ENCODE results near the gene IST1. TPM values are rescaled to one million over a fixed set of nuclear protein-coding genes. Genes with fewer than 3 reads are reported as not detected.
A peak's percentile ranks its signal among the peaks of the same experiment; 100 is the strongest.

Gene IST1
- total and polyA plus RNA-seq, 7 donors: 69.2 to 115 (median 85.4) TPM

GRCh38 chr16:71882505-71883167, 12.7 kb upstream of the IST1 start:
- 5 to 9% (median 6%) methylated on average over 9 of the region's 9 CpGs for WGBS, 3 donors
- no peaks in the 10 kb centered on the region for H3K27me3 ChIP-seq (ENCODE audit: insufficient read depth in 3 of 3, low read length in 2 of 3)
- H3K9me3 ChIP-seq: no peaks in the 10 kb centered on the region
- peak overlapping the region; percentile 88 for H3K27ac ChIP-seq
- H3K4me1 ChIP-seq: no peaks in the 10 kb centered on the region
- H3K4me3 ChIP-seq: peak overlapping the region; percentile 93
- peak; percentile 47 to 74 (median 62) for ATAC-seq
- no peak for DNase-seq
- intact Hi-C loops (cut with DNase I): loop anchor here (5.0 to 10.0 kb wide), 4 partner anchors 35 to 82 kb away; partner anchors contain the start of genes AP1G1 (in 1 of the 2) and ATXN1L (in 1 of the 2)
- peaks cover 0 to 38% of the 10 kb centered on the region in 2 donors for H3K36me3 ChIP-seq (ENCODE audit: insufficient read depth in 1 of 2, low read depth in 1 of 2)
- TF ChIP-seq, protein P1, sequence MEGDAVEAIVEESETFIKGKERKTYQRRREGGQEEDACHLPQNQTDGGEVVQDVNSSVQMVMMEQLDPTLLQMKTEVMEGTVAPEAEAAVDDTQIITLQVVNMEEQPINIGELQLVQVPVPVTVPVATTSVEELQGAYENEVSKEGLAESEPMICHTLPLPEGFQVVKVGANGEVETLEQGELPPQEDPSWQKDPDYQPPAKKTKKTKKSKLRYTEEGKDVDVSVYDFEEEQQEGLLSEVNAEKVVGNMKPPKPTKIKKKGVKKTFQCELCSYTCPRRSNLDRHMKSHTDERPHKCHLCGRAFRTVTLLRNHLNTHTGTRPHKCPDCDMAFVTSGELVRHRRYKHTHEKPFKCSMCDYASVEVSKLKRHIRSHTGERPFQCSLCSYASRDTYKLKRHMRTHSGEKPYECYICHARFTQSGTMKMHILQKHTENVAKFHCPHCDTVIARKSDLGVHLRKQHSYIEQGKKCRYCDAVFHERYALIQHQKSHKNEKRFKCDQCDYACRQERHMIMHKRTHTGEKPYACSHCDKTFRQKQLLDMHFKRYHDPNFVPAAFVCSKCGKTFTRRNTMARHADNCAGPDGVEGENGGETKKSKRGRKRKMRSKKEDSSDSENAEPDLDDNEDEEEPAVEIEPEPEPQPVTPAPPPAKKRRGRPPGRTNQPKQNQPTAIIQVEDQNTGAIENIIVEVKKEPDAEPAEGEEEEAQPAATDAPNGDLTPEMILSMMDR (IDR thresholded peaks at IDR 0.05): peak; percentile 89

DNA sequence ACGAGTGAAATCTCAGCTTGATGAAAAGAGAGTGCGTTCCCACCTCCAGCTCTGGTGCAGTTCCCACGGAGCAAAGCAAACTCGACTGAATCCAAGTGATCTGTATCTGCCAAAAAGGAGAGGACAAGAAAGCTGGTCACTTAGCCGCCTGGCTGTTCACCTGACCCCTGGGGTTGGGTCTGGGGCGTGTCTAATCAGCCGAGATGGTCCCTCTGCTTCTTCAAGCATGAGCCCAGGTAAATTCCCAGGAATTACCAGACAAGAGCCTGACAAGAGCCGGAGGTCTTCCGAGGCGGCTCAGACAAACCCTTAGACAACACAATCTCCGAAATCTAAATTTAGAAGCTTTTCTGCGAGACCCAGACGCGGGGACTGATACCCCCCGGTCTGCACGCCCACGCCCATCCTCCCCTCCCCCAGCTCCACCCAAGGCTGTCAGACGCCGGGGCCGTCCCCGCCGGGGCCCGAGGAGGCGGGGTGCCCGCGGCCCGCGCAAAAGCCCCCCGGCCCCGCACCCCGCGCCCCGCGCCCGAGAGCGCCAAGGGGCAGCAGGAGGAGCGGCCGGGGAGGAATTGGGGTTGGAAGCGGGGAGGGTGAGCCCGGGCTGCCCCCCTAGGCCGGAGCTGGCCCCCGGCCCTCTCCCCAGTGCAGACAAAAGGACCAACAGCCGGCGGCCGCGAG, 12.0 kb upstream of the IST1 start:
- Histone ChIP-seq H3K36me3 (ENCODE audit: insufficient read depth in 1 of 2, low read depth in 1 of 2) (peaks cover 0 to 33% of the 10 kb centered on the region in 2 donors), H3K4me3 (peak overlapping the region; percentile 93), H3K27me3 (ENCODE audit: insufficient read depth in 3 of 3, low read length in 2 of 3) (no peaks in the 10 kb centered on the region), H3K4me1 (no peaks in the 10 kb centered on the region), H3K27ac (peak overlapping the region; percentile 88), H3K9me3 (no peaks in the 10 kb centered on the region)
- peak; percentile 25 to 54 (median 44) for ATAC-seq
- intact Hi-C loops (cut with DNase I): loop anchor here (5.0 to 10.0 kb wide), 4 partner anchors 36 to 81 kb away; partner anchors contain the start of genes AP1G1 (in 1 of the 2) and ATXN1L (in 1 of the 2)
- TF ChIP-seq, protein P1 (IDR thresholded peaks at IDR 0.05): no peak
- peak in 1 of 2 donors; percentile 60 for DNase-seq
- 1 to 2% (median 2%) methylated on average over 18 to 46 of the region's 46 CpGs for WGBS, 3 donors

DNA sequence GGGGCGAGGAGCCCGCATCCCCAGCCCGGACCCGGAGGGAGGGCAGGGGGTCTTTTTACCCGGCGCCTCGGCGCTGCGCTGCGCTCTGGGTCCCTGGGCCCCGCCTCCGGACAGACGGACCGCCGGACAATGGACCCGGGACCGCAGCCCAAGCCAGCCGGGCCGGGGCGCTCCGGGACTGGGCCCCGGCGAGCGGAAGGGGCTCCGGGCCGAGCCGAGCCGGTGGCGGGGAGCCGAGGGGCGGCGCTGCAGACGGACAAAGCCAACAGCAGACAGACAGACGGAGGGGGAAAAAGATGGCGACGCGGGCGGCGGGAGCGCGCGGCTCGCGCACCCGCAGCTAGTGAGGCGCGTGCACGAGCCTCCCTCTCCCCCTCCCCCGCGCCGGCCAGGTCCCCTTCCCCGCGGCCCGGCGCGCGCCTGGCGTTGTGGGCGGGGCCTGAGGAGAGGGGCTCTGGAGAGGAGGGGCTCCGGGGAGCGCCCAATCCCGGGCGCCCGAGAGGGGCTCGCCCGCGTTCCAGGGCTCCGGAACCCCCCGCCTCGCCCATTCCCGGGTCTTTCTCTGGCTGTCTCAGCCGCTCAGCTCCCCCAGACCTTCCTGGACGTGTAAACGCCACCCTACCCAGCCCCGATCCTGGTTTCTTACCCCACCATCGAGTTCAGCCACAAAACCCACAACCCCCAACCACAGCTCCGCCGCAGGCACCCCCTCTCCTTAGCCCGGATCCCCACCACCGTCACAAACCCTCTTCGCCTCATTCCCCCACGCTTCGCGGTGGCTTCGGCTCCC, 11.3 kb upstream of the IST1 start, which contains the start of gene ZNF821:
Gene ZNF821, minus strand, starts transcription at position 334 of the 790 bp plus-strand sequence. CDS start 4,236 bp downstream, outside the sequence.
- peaks cover 0 to 26% of the 10 kb centered on the region in 2 donors for H3K36me3 ChIP-seq (ENCODE audit: insufficient read depth in 1 of 2, low read depth in 1 of 2)
- TF ChIP-seq, protein P1 (IDR thresholded peaks at IDR 0.05): peak; percentile 49
- no peaks in the 10 kb centered on the region for H3K9me3 ChIP-seq
- H3K4me1 ChIP-seq: no peaks in the 10 kb centered on the region
- peak within 1 kb of the TSS; percentile 93 for H3K4me3 ChIP-seq
- DNase-seq (peak; percentile 84 to 86), ATAC-seq (peak; percentile 91 to 92 (median 91))
- no peaks in the 10 kb centered on the region for H3K27me3 ChIP-seq (ENCODE audit: insufficient read depth in 3 of 3, low read length in 2 of 3)
- intact Hi-C loops (cut with DNase I): loop anchor here (5.0 to 10.0 kb wide), 4 partner anchors 37 to 81 kb away; partner anchors contain the start of genes AP1G1 (in 1 of the 2) and ATXN1L (in 1 of the 2)
- 0 to 1% (median 0%) methylated on average over 37 to 85 of the region's 85 CpGs for WGBS, 3 donors
- H3K27ac ChIP-seq: peak within 1 kb of the TSS; percentile 88

GRCh38 chr16:71885261-71885650, 10.1 kb upstream of the IST1 start:
- H3K36me3 ChIP-seq (ENCODE audit: insufficient read depth in 1 of 2, low read depth in 1 of 2): peaks cover 0 to 14% of the 10 kb centered on the region in 2 donors
- WGBS, 3 donors: 62 to 66% (median 64%) methylated on average over 4 of the region's 4 CpGs
- no peaks in the 10 kb centered on the region for H3K27me3 ChIP-seq (ENCODE audit: insufficient read depth in 3 of 3, low read length in 2 of 3)
- ATAC-seq (no peak), DNase-seq (no peak)
- intact Hi-C loops (cut with DNase I): loop anchor here in 1 of 2 donors (10.0 kb wide), 1 partner anchor 80 kb away; no protein-coding TSS in a partner anchor
- H3K9me3 ChIP-seq: no peaks in the 10 kb centered on the region
- TF ChIP-seq, protein P1 (IDR thresholded peaks at IDR 0.05): no peak
- H3K4me3 ChIP-seq: no peak overlapping the region
- H3K27ac ChIP-seq: no peak overlapping the region
- H3K4me1 ChIP-seq: no peaks in the 10 kb centered on the region

Data from psoas muscle (tissue), 8 donors.